K562 (cell line): ENCODE measurements around the gene KIF3B. TPM values are rescaled to one million over a fixed set of nuclear protein-coding genes. Genes with fewer than 3 reads are reported as not detected.

ENCODE experiments used
- ADNP ChIP-seq: fragments of 200-800 bp; sonication (Bioruptor generic); IDR thresholded peaks from 2 replicates; pipeline ENCODE4 v1.6.1; 2016; ENCODE audit warnings: missing genetic modification characterization, missing compliant biosample characterization
- DPF2 ChIP-seq: fragments of 450-650 bp; IDR thresholded peaks from 2 replicates; pipeline ENCODE4 v1.6.1; 2016
- E2F5 ChIP-seq: sonication (generic); formaldehyde crosslinking; IDR thresholded peaks from 2 replicates; pipeline ENCODE4 v1.8.0; 2022; ENCODE audit warnings: mild to moderate bottlenecking, missing genetic modification reagents
- ELF2 ChIP-seq: fragments of 250-450 bp; sonication (Bioruptor Pico); IDR thresholded peaks from 2 replicates; pipeline ENCODE4 v1.5.0; 2021; ENCODE audit warnings: mild to moderate bottlenecking
- FOSL1 ChIP-seq: fragments of 200-800 bp; sonication (Bioruptor generic); conservative IDR thresholded peaks from 2 replicates; pipeline ENCODE4 v1.6.1; 2016; ENCODE audit warnings: missing genetic modification characterization, missing compliant biosample characterization
- FOXA1 ChIP-seq: fragments of 450-650 bp; IDR thresholded peaks from 2 replicates; pipeline ENCODE4 v1.6.1; 2016; ENCODE audit warnings: mild to moderate bottlenecking, borderline replicate concordance
- HEY1 ChIP-seq: fragments of 250-450 bp; sonication (Bioruptor Pico); IDR thresholded peaks from 2 replicates; pipeline ENCODE4 v1.5.0; 2020; ENCODE audit warnings: mild to moderate bottlenecking, moderate library complexity, borderline replicate concordance
- MECOM ChIP-seq: fragments of 250-450 bp; sonication (Bioruptor Pico); IDR thresholded peaks from 2 replicates; pipeline ENCODE4 v1.8.0; 2022; ENCODE audit warnings: inconsistent platforms
- NR3C1 ChIP-seq: sonication (generic); formaldehyde crosslinking; IDR thresholded peaks from 2 replicates; pipeline ENCODE4 v1.8.1; 2022; ENCODE audit warnings: missing genetic modification reagents
- RFX1 ChIP-seq: fragments of 450-650 bp; IDR thresholded peaks from 2 replicates; pipeline ENCODE4 v1.6.1; 2016; ENCODE audit warnings: mild to moderate bottlenecking, moderate library complexity
- SRSF1 ChIP-seq: fragments of 200-400 bp; formaldehyde crosslinking; IDR thresholded peaks from 2 replicates; pipeline ENCODE4 v1.6.1; 2017; ENCODE audit warnings: mild to moderate bottlenecking, low read depth, low read length, moderate library complexity
- WHSC1 ChIP-seq: IDR thresholded peaks from one replicate; pipeline ENCODE4 v1.6.1; 2012; ENCODE audit warnings: low read length, control low read depth, inconsistent platforms
- ZNF263 ChIP-seq: sonication (generic); formaldehyde crosslinking; IDR thresholded peaks from 2 replicates; pipeline ENCODE4 v1.8.0; 2022; ENCODE audit warnings: mild to moderate bottlenecking, missing genetic modification reagents, borderline replicate concordance
- ZNF668 ChIP-seq: fragments of 250-450 bp; sonication (Bioruptor Pico); IDR thresholded peaks from 2 replicates; pipeline ENCODE4 v1.8.0; 2022; ENCODE audit warnings: mild to moderate bottlenecking, inconsistent platforms
- ZNF830 ChIP-seq: fragments of 250-450 bp; sonication (Bioruptor Pico); IDR thresholded peaks from 2 replicates; pipeline ENCODE4 v1.5.0; 2021; ENCODE audit warnings: mild to moderate bottlenecking
- polyA plus RNA-seq, 8 experiments: library from polyadenylated mRNA; depleted of rRNA in 4 of 8; stranded (reverse) in 5 of 8; unstranded in 3 of 8; fragments of >200 nt; fragmentation: Nextera tagmentation in 2 of 8; fragmentation: Illumina TruSeq in 1 of 8; extraction: Ambion mirVana in 2 of 8; extraction: Trizol in 1 of 8; gene quantifications; 2 replicates each; pipeline versions ENCODE4 v1.2.1 to v1.2.3, GENCODE V29; 2011 to 2014; ENCODE audit warnings: inconsistent platforms in 1 of 8, missing spikeins in 1 of 8
- total RNA-seq, 7 experiments: library from RNA; depleted of rRNA in 6 of 7; stranded (reverse); fragments of >200 nt in 6 of 7; fragmentation: Illumina TruSeq in 2 of 7; extraction: Trizol in 2 of 7; gene quantifications; 2 replicates each; pipeline versions ENCODE4 v1.2.1 to v1.2.3, GENCODE V29; 2011 to 2021; ENCODE audit warnings: low replicate concordance in 1 of 7
- TF ChIP-seq, protein P1 (sequence below): sonication (generic); formaldehyde crosslinking; IDR thresholded peaks from 2 replicates; pipeline ENCODE4 v1.8.0; 2022; ENCODE audit warnings: missing genetic modification reagents, mild to moderate bottlenecking, borderline replicate concordance
- TF ChIP-seq, protein P2 (sequence below): fragments of 450-650 bp; IDR thresholded peaks from 2 replicates; pipeline ENCODE4 v1.6.1; 2016; ENCODE audit warnings: antibody characterized with exemption
- TF ChIP-seq, protein P3 (sequence below), 2 experiments: fragments of 150-350 bp in 1 of 2; IDR thresholded peaks; 2 replicates each; pipeline ENCODE4 v1.6.1; 2012 to 2016; ENCODE audit warnings: low read depth in 2 of 2, low read length in 2 of 2, mild to moderate bottlenecking in 1 of 2, moderate library complexity in 1 of 2
- TF ChIP-seq, protein P4 (sequence below): fragments of 200-800 bp; sonication (Bioruptor generic); IDR thresholded peaks from 2 replicates; pipeline ENCODE4 v1.6.1; 2017; ENCODE audit warnings: missing genetic modification characterization, missing compliant biosample characterization

KIF3B gene
- total and polyA plus RNA-seq, 9 of the 15 experiments (the other 6 are each of a cell fraction or from before 2014, with no cell fraction given) = 2.9 to 12.3 (median 8.6) TPM

GRCh38 chr20:32356622-32357374 lies 79.3 kb downstream of the KIF3B start (continued):
- TF ChIP-seq E2F5 (no peak), ZNF263 (CRISPR knock-in tag) (no peak), SRSF1 (no peak), DPF2 (peak; percentile 10; the same call in 1 of the 2 replicates), ADNP (tag) (0 out of 2 replicates have a peak, but pooled peaks have one; percentile 80), ZNF668 (CRISPR knock-in tag) (no peak), RFX1 (0 out of 2 replicates have a peak, but pooled peaks have one; percentile 19), MECOM (CRISPR knock-in tag) (no peak), ZNF830 (CRISPR knock-in tag) (no peak), FOSL1 (tag) (no peak), WHSC1 (no peak), NR3C1 (no peak), ELF2 (CRISPR knock-in tag) (0 out of 2 replicates have a peak, but pooled peaks have one; percentile 26), HEY1 (CRISPR knock-in tag) (no peak), FOXA1 (no peak)
- TF ChIP-seq, protein P1, sequence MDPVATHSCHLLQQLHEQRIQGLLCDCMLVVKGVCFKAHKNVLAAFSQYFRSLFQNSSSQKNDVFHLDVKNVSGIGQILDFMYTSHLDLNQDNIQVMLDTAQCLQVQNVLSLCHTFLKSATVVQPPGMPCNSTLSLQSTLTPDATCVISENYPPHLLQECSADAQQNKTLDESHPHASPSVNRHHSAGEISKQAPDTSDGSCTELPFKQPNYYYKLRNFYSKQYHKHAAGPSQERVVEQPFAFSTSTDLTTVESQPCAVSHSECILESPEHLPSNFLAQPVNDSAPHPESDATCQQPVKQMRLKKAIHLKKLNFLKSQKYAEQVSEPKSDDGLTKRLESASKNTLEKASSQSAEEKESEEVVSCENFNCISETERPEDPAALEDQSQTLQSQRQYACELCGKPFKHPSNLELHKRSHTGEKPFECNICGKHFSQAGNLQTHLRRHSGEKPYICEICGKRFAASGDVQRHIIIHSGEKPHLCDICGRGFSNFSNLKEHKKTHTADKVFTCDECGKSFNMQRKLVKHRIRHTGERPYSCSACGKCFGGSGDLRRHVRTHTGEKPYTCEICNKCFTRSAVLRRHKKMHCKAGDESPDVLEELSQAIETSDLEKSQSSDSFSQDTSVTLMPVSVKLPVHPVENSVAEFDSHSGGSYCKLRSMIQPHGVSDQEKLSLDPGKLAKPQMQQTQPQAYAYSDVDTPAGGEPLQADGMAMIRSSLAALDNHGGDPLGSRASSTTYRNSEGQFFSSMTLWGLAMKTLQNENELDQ (CRISPR knock-in tag) = no peak
- TF ChIP-seq, protein P2, sequence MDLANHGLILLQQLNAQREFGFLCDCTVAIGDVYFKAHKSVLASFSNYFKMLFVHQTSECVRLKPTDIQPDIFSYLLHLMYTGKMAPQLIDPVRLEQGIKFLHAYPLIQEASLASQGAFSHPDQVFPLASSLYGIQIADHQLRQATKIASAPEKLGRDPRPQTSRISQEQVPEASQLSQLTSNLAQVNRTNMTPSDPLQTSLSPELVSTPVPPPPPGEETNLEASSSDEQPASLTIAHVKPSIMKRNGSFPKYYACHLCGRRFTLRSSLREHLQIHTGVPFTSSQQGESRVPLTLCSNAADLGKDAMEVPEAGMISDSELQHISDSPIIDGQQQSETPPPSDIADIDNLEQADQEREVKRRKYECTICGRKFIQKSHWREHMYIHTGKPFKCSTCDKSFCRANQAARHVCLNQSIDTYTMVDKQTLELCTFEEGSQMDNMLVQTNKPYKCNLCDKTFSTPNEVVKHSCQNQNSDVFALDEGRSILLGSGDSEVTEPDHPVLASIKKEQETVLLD = no peak
- TF ChIP-seq, protein P3, sequence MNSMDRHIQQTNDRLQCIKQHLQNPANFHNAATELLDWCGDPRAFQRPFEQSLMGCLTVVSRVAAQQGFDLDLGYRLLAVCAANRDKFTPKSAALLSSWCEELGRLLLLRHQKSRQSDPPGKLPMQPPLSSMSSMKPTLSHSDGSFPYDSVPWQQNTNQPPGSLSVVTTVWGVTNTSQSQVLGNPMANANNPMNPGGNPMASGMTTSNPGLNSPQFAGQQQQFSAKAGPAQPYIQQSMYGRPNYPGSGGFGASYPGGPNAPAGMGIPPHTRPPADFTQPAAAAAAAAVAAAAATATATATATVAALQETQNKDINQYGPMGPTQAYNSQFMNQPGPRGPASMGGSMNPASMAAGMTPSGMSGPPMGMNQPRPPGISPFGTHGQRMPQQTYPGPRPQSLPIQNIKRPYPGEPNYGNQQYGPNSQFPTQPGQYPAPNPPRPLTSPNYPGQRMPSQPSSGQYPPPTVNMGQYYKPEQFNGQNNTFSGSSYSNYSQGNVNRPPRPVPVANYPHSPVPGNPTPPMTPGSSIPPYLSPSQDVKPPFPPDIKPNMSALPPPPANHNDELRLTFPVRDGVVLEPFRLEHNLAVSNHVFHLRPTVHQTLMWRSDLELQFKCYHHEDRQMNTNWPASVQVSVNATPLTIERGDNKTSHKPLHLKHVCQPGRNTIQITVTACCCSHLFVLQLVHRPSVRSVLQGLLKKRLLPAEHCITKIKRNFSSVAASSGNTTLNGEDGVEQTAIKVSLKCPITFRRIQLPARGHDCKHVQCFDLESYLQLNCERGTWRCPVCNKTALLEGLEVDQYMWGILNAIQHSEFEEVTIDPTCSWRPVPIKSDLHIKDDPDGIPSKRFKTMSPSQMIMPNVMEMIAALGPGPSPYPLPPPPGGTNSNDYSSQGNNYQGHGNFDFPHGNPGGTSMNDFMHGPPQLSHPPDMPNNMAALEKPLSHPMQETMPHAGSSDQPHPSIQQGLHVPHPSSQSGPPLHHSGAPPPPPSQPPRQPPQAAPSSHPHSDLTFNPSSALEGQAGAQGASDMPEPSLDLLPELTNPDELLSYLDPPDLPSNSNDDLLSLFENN (IDR thresholded peaks at IDR 0.05; ENCODE audit: low read depth in 2 of 2, low read length in 2 of 2) = no peak
- TF ChIP-seq, protein P4, sequence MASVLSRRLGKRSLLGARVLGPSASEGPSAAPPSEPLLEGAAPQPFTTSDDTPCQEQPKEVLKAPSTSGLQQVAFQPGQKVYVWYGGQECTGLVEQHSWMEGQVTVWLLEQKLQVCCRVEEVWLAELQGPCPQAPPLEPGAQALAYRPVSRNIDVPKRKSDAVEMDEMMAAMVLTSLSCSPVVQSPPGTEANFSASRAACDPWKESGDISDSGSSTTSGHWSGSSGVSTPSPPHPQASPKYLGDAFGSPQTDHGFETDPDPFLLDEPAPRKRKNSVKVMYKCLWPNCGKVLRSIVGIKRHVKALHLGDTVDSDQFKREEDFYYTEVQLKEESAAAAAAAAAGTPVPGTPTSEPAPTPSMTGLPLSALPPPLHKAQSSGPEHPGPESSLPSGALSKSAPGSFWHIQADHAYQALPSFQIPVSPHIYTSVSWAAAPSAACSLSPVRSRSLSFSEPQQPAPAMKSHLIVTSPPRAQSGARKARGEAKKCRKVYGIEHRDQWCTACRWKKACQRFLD = 0 out of 2 replicates have a peak, but pooled peaks have one; percentile 44
